HepG2 (cell line): ENCODE data around the gene UBE3D. TPM values are rescaled to one million over a fixed set of nuclear protein-coding genes. Genes with fewer than 3 reads are reported as not detected.
"Not testable (repeated sequence)": the region's sequence is repeated elsewhere in the genome, so short reads cannot be mapped to it uniquely, and the experiment has no call there.

ENCODE experiments used
- ATAC-seq: fragments of 200-7000 bp; cut with Tn5 transposase; 3 replicates; pipeline ENCODE4 v1.9.1; 2020; ENCODE audit warnings: mild to moderate bottlenecking, moderate library complexity
- BruUV-seq: library from RNA; stranded (reverse); fragments of 400-500 nt; replicated peaks from 2 replicates; lab custom pipeline; 2021; lab: Mats Ljungman, UMichigan
- CTCF ChIA-PET: fragments of 300-600 bp; formaldehyde crosslinking; extraction: SDS; loops from one replicate; lab custom pipeline; 2021; ENCODE audit warnings: low total read pairs, inconsistent platforms, low intra/inter-chr PET ratio; lab: Yijun Ruan, JAX
- POLR2A ChIA-PET: fragments of 350-600 bp; sonication (Branson Sonifier 250); formaldehyde crosslinking; loops from one replicate; lab custom pipeline; 2020; ENCODE audit warnings: antibody characterized with exemption, inconsistent platforms; lab: Yijun Ruan, JAX
- DNase-seq: peaks from one replicate; pipeline ENCODE4 v3.0.0-alpha.2; 2015; ENCODE audit warnings: low spot score
- FAIRE-seq: peaks from 3 replicates; lab custom pipeline; 2011; peaks lifted over from hg19 to GRCh38; lab: Jason Lieb, UNC
- H2AFZ ChIP-seq: one replicate; pipeline ENCODE4 v1.6.1; 2011; ENCODE audit warnings: low read length, inconsistent platforms
- H3K27ac ChIP-seq: fragments of 300-600 bp; 3 replicates; pipeline ENCODE4 v1.8.0; 2011; ENCODE audit warnings: mixed run types, mild to moderate bottlenecking, mixed read lengths, low read length, inconsistent platforms; ENCODE audit not compliant: insufficient read depth; ENCODE audit errors: extremely low read length
- H3K27me3 ChIP-seq, 2 experiments: fragments of 200-600 bp in 1 of 2; 2 replicates in 1 of 2; 3 replicates in 1 of 2; pipeline versions ENCODE4 v1.6.0 to v1.8.0; 2011; ENCODE audit warnings: low read length in 2 of 2, mild to moderate bottlenecking in 2 of 2, moderate library complexity in 2 of 2, inconsistent platforms in 1 of 2; ENCODE audit not compliant: insufficient read depth in 2 of 2, control insufficient read depth in 1 of 2
- H3K36me3 ChIP-seq, 2 experiments: fragments of 200-600 bp in 1 of 2; replicated peaks in 1 of 2; 2 replicates in 1 of 2; 3 replicates in 1 of 2; pipeline versions ENCODE4 v1.5.1 to v1.8.0; 2011; ENCODE audit warnings: low read length in 2 of 2, inconsistent platforms in 1 of 2; ENCODE audit not compliant: insufficient read depth in 2 of 2, control insufficient read depth in 1 of 2
- H3K4me1 ChIP-seq: 2 replicates; pipeline ENCODE4 v1.5.1; 2012; ENCODE audit warnings: low read length, inconsistent platforms; ENCODE audit not compliant: insufficient read depth
- H3K4me2 ChIP-seq: 2 replicates; pipeline ENCODE4 v1.6.0; 2011; ENCODE audit warnings: low read depth, low read length, inconsistent platforms
- H3K4me3 ChIP-seq, 3 experiments: fragments of 200-600 bp in 1 of 3; sonication (generic), shearing (Covaris generic) in 1 of 3; replicated peaks in 1 of 3; 2 replicates each; pipeline ENCODE4 v1.5.1; 2011 to 2016; ENCODE audit warnings: low read length in 3 of 3, inconsistent platforms in 2 of 3, low read depth in 2 of 3, mild to moderate bottlenecking in 2 of 3, control low read depth in 1 of 3, mixed read lengths in 1 of 3; ENCODE audit not compliant: insufficient read depth in 1 of 3
- H3K79me2 ChIP-seq: one replicate; pipeline ENCODE4 v1.6.1; 2011; ENCODE audit warnings: low read length, inconsistent platforms; ENCODE audit not compliant: insufficient read depth
- H3K9ac ChIP-seq: 2 replicates; pipeline ENCODE4 v1.6.0; 2011; ENCODE audit warnings: mild to moderate bottlenecking, low read depth, low read length, inconsistent platforms; ENCODE audit not compliant: insufficient read depth
- H3K9me3 ChIP-seq: 2 replicates; pipeline ENCODE4 v1.5.1; 2012; ENCODE audit warnings: mild to moderate bottlenecking, low read length
- H4K20me1 ChIP-seq: 2 replicates; pipeline ENCODE4 v1.6.0; 2011; ENCODE audit warnings: inconsistent platforms, mild to moderate bottlenecking, low read length, moderate library complexity; ENCODE audit not compliant: insufficient read depth
- DRAP1 ChIP-seq: IDR thresholded peaks from 2 replicates; pipeline ENCODE4 v1.6.1; 2016; ENCODE audit warnings: missing genetic modification reagents, missing compliant biosample characterization
- NFIB ChIP-seq: sonication (generic); formaldehyde crosslinking; IDR thresholded peaks from 2 replicates; pipeline ENCODE4 v1.9.0; 2021; ENCODE audit warnings: missing genetic modification reagents, mild to moderate bottlenecking, borderline replicate concordance
- RBM39 ChIP-seq: fragments of 200-400 bp; formaldehyde crosslinking; IDR thresholded peaks from one replicate; pipeline ENCODE4 v1.6.1; 2018; ENCODE audit warnings: antibody characterized with exemption, mild to moderate bottlenecking, low read depth, low read length; ENCODE audit not compliant: poor library complexity, severe bottlenecking
- ZNF264 ChIP-seq: sonication (generic); formaldehyde crosslinking; IDR thresholded peaks from 2 replicates; pipeline ENCODE4 v1.4.0; 2020; ENCODE audit warnings: missing genetic modification reagents
- ZNF547 ChIP-seq: sonication (generic); formaldehyde crosslinking; IDR thresholded peaks from 2 replicates; pipeline ENCODE4 v1.5.1; 2020; ENCODE audit warnings: mild to moderate bottlenecking, missing genetic modification reagents
- WGBS: methylation state at CpG from one replicate; pipeline ENCODE4 v1.1.6; 2017; ENCODE audit warnings: low lambda C conversion rate; 5-methylcytosine and 5-hydroxymethylcytosine counted together
- in situ Hi-C: cut with HindIII; loops from 2 replicates; pipeline ENCODE4 v1.10.0; 2017; ENCODE audit warnings: low pct_unique_long_range_greater_than_20kb; ENCODE audit not compliant: extremely low pct_ligation_motif_present
- intact Hi-C: fragments of 100-400 bp; cut with micrococcal nuclease; formaldehyde crosslinking; loops from one replicate; pipeline ENCODE4 v1.10.0; 2022; ENCODE audit not compliant: unreplicated experiment
- polyA plus RNA-seq, 8 experiments: library from polyadenylated mRNA; depleted of rRNA in 3 of 8; stranded (reverse) in 7 of 8; unstranded in 1 of 8; fragments of >200 nt; fragmentation: Illumina TruSeq in 4 of 8; extraction: Trizol in 4 of 8; gene quantifications; 2 replicates each; pipeline versions ENCODE4 v1.2.1 to v1.2.3, GENCODE V29; 2011 to 2016; ENCODE audit warnings: low read depth in 4 of 8, missing spikeins in 1 of 8, mixed read lengths in 1 of 8; ENCODE audit not compliant: insufficient read depth in 1 of 8
- total RNA-seq, 5 experiments: library from RNA; depleted of rRNA; stranded (reverse); fragments of >200 nt; fragmentation: Illumina TruSeq; extraction: Trizol; gene quantifications; 2 replicates each; pipeline ENCODE4 v1.2.3, GENCODE V29; 2016; ENCODE audit warnings: low read depth in 1 of 5

The UBE3D gene
- total and polyA plus RNA-seq, 2 of the 13 experiments (the other 11 are each of a cell fraction or from before 2014, with no cell fraction given) = 5.1 to 11.4 TPM

- BruUV-seq = no TSS peak
- Histone ChIP-seq H3K9ac (no peak overlapping the region), H3K79me2 (no peaks in the 10 kb centered on the region), H3K27ac (no peak overlapping the region), H3K4me2 (no peak overlapping the region), H4K20me1 (no peaks in the 10 kb centered on the region), H3K4me1 (no peaks in the 10 kb centered on the region)
- WGBS = 93% methylated on average over 6 of the region's 9 CpGs
- ATAC-seq (no peak), FAIRE-seq (no peak), DNase-seq (no peak)
- POLR2A ChIA-PET = no interaction called here
- intact Hi-C loops = no loop called here
- TF ChIP-seq ZNF264 (CRISPR knock-in tag) = no peak
- no peak for TF ChIP-seq RBM39
- TF ChIP-seq NFIB (CRISPR knock-in tag) = no peak
- no peak for TF ChIP-seq ZNF547
- TF ChIP-seq DRAP1 (CRISPR knock-in tag) = no peak
- TF ChIP-seq, all 625 proteins: peak for 0
- Histone ChIP-seq H2AFZ (no peak overlapping the region), H3K36me3 (no peaks in the 10 kb centered on the region), H3K9me3 (no peaks in the 10 kb centered on the region), H3K27me3 (no peaks in the 10 kb centered on the region), H3K4me3 (no peak overlapping the region)
- in situ Hi-C loops = no loop called here
- CTCF ChIA-PET = no interaction called here
These were observed 171.6 kb downstream of the UBE3D start for GRCh38 chr6:82893889-82894652.

- H3K36me3 ChIP-seq, H3K27me3 ChIP-seq, H3K4me3 ChIP-seq, H2AFZ ChIP-seq, H3K4me1 ChIP-seq, in situ Hi-C loops, POLR2A ChIA-PET, DNase-seq, FAIRE-seq, H3K79me2 ChIP-seq, H3K9me3 ChIP-seq, H4K20me1 ChIP-seq, CTCF ChIA-PET, intact Hi-C loops, BruUV-seq, ATAC-seq, H3K27ac ChIP-seq, H3K9ac ChIP-seq, H3K4me2 ChIP-seq: not testable (repeated sequence)
- WGBS = 92% methylated on average over 3 of the region's 3 CpGs
These were observed 174.1 kb downstream of the UBE3D start for GRCh38 chr6:82891503-82891902.
